Activated naive CD4-positive, alpha-beta T cell treated with anti-CD3 and anti-CD28 coated beads, Interleukin-2, amount 50 U/mL, for 72 hours (primary cell): ENCODE results near the gene KLHL1. TPM values are rescaled to one million over a fixed set of nuclear protein-coding genes. Genes with fewer than 3 reads are reported as not detected.

Experiments
- ATAC-seq, 2 donors: fragments of 150-1000 bp; cut with Tn5 transposase; 2 replicates each; pipeline ENCODE4 v1.10.0; 2021; ENCODE audit warnings: mild to moderate bottlenecking in 2 of 2, moderate library complexity in 2 of 2
- DNase-seq, 2 donors: peaks; one replicate each; pipeline ENCODE4 v3.0.0; 2021 to 2022; ENCODE audit warnings: low spot score in 2 of 2
- H3K27ac Mint-ChIP-seq, 2 donors: one replicate each; pipeline ENCODE4 v1.8.0; 2022; ENCODE audit warnings: mild to moderate bottlenecking in 2 of 2, mixed read lengths in 2 of 2
- H3K36me3 Mint-ChIP-seq, 2 donors: one replicate each; pipeline ENCODE4 v1.8.0; 2022; ENCODE audit warnings: mixed read lengths in 2 of 2
- H3K9me3 Mint-ChIP-seq, 2 donors: one replicate each; pipeline ENCODE4 v1.8.0; 2022; ENCODE audit warnings: mixed read lengths in 2 of 2
- total RNA-seq, 2 donors: library from RNA; stranded (reverse); gene quantifications; one replicate each; pipeline ENCODE4 v1.2.3, GENCODE V29; 2022

Gene KLHL1
- total RNA-seq, 2 donors from 2014 or later: not detected

DNA sequence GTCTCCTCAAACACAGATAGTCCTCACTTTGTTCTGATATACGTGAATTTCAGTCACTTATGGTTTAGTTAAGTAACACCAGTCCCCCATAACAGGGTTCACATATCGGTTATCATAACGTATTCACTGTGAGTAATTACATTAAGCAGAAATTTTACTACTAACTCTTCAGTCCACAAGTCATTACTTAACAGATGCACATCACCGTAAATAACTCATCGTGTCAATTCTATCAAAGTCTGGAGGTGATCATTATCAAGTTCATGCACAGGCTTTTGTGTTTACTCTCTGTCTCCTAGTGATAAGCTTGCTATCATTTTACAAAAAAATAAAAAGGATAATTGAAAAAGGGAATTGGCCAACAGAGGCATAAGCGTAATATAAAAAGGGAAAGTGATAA lies 288.1 kb downstream of the KLHL1 start:
- H3K27ac Mint-ChIP-seq: no peak overlapping the region
- H3K36me3 Mint-ChIP-seq: no peaks in the 10 kb centered on the region
- H3K9me3 Mint-ChIP-seq: peaks cover 3 to 4% of the 10 kb centered on the region in 2 donors
- ATAC-seq: no peak
- no peak for DNase-seq

DNA sequence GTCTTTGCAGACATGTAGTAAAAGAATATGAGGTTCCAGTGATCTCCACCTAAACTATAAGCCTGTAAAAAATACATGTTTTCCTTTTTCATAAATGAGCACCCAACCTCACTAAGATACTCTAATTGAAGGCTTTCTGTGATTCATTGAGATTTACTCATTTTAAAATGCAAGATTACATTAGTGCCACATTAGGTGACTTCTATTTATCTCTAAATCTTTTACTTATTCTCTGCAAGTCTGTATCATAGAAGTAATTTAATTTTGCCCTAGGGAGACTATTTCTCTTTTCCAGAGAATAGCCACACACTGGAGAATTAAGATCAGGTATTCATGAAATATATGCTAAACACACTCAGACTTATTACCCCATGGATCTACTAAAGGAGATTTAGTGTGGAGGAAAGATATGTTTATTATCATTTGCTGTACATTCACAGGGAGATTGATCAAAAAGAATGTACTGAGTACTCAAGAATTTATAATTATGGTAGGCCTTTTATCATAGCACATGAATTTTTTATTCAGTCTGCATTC lies 290.9 kb downstream of the KLHL1 start:
- ATAC-seq (no peak), DNase-seq (no peak)
- Mint-ChIP-seq H3K36me3 (peaks cover 0 to 6% of the 10 kb centered on the region in 2 donors), H3K27ac (no peak overlapping the region), H3K9me3 (peaks cover 8 to 11% of the 10 kb centered on the region in 2 donors)

GRCh38 chr13:69809152-69809551 lies 299.1 kb downstream of the KLHL1 start:
- Mint-ChIP-seq H3K36me3 (peaks cover 0 to 3% of the 10 kb centered on the region in 2 donors), H3K27ac (no peak overlapping the region), H3K9me3 (peaks cover 8 to 21% of the 10 kb centered on the region in 2 donors)
- DNase-seq (no peak), ATAC-seq (no peak)

DNA sequence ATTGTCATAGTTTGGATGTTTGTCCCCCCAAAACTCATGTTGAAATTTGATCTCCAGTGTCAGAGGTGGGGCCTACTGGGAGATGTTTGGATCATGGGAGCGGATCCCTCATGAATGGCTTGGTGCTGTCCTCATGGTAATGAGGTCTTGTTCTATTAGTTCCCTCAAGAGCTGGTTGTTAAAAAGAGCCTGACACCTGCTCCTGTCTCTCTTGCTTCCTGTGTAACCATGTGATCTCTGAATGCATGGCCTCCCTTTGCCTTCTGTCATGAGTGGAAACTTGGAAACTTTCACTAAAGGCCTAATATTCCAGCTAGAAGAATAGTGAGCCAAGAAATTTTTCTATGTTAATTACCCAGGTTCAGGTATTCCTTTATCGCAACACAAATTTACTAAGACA lies 312.0 kb downstream of the KLHL1 start:
- Mint-ChIP-seq H3K9me3 (peaks cover 7 to 12% of the 10 kb centered on the region in 2 donors), H3K36me3 (no peaks in the 10 kb centered on the region), H3K27ac (no peak overlapping the region)
- ATAC-seq (no peak), DNase-seq (no peak)

DNA sequence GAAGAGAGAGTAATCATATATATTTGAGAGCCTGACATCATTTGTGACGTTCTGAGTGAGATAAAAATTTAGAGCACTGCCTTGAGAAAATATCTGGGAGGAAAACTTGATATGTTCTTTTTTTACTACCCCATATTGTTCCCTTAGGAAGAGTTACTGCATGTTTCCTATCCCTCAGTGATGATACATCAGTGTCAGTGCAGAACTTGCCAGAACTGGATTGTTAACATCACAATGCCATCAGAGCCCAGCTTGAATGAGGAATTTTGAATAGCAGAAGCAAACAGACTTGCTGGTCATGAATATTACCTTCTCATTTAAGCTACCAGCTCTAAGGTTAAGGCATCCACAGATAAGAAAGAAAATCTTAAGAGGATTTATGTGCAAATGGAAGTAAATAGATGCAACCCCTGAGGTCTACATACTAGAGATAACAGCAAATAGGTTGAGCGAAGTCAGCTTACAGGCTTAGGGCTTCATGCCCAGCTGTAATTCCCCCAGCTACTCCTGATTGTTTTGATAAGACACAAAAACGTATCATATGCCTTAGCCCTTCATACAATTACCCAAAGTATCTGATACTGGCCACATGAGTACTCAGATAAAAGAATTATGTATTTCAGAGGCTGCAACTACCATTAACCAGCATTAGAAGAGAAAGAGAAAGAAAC lies 314.3 kb downstream of the KLHL1 start:
- ATAC-seq (no peak), DNase-seq (no peak)
- Mint-ChIP-seq H3K27ac (no peak overlapping the region), H3K36me3 (no peaks in the 10 kb centered on the region), H3K9me3 (peaks cover 9 to 10% of the 10 kb centered on the region in 2 donors)

GRCh38 chr13:69776937-69777336 lies 331.3 kb downstream of the KLHL1 start:
- peaks cover 0 to under 1% of the 10 kb centered on the region in 2 donors for H3K36me3 Mint-ChIP-seq
- no peak overlapping the region for H3K27ac Mint-ChIP-seq
- peaks cover 4 to 6% of the 10 kb centered on the region in 2 donors for H3K9me3 Mint-ChIP-seq
- ATAC-seq (no peak), DNase-seq (no peak)

DNA sequence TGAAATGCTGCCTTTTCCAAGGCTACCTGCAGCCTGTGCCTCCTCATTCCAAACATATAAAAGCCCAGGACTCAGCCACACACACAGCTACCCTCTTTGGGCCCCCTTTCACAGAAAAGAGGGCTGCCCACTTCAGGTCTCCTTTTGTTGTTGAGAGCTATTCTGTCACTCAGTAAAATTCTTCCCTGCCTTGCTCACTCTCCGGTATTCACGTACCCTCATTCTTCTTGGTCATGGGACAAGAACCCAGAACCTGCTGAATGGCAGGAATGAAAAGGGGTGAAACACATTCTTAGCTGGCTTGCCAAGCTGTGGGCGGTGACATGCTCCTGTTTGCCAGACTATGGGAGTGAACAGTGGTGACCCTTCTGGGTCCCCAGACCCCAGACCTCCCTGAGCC lies 338.6 kb downstream of the KLHL1 start:
- no peak for ATAC-seq
- Mint-ChIP-seq H3K9me3 (peaks cover 5 to 7% of the 10 kb centered on the region in 2 donors), H3K36me3 (no peaks in the 10 kb centered on the region), H3K27ac (no peak overlapping the region)
- DNase-seq: no peak

GRCh38 chr13:69761581-69761980 lies 346.7 kb downstream of the KLHL1 start:
- H3K36me3 Mint-ChIP-seq: no peaks in the 10 kb centered on the region
- DNase-seq (no peak), ATAC-seq (no peak)
- H3K27ac Mint-ChIP-seq: no peak overlapping the region
- H3K9me3 Mint-ChIP-seq: peaks cover 0 to 4% of the 10 kb centered on the region in 2 donors

- no peaks in the 10 kb centered on the region for H3K36me3 Mint-ChIP-seq
- H3K27ac Mint-ChIP-seq: no peak overlapping the region
- DNase-seq: no peak
- no peak for ATAC-seq
- peaks cover 10 to 11% of the 10 kb centered on the region in 2 donors for H3K9me3 Mint-ChIP-seq
Measured at GRCh38 chr13:69755101-69755500, 353.2 kb downstream of the KLHL1 start.

DNA sequence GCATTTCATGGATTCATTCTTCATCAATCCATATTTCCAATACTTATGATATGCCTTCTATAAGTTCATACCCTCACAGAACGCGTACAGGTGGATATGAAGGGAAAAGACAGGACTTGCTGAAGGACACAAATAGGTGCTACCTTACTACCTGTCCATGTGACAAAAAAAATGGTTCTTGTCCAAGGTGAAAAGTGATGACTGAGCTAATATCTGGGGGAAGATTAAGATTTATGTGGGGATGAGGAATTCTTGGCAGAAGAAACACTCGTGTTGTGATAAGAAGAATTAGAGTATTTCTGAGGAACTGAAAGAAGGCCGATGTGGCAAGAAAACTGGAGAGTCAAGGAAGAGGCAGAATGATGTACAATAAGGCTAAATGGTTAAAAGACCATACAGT lies 357.0 kb downstream of the KLHL1 start:
- DNase-seq (no peak), ATAC-seq (no peak)
- H3K27ac Mint-ChIP-seq: no peak overlapping the region
- H3K9me3 Mint-ChIP-seq: peaks cover 11 to 20% of the 10 kb centered on the region in 2 donors
- no peaks in the 10 kb centered on the region for H3K36me3 Mint-ChIP-seq

GRCh38 chr13:69737129-69737935 lies 370.9 kb downstream of the KLHL1 start:
- DNase-seq: no peak
- Mint-ChIP-seq H3K9me3 (peaks cover 15 to 16% of the 10 kb centered on the region in 2 donors), H3K36me3 (no peaks in the 10 kb centered on the region), H3K27ac (no peak overlapping the region)
- ATAC-seq: no peak

GRCh38 chr13:69721631-69722030 lies 386.6 kb downstream of the KLHL1 start:
- ATAC-seq: no peak
- H3K36me3 Mint-ChIP-seq: no peaks in the 10 kb centered on the region
- no peak overlapping the region for H3K27ac Mint-ChIP-seq
- H3K9me3 Mint-ChIP-seq: peaks cover 7 to 9% of the 10 kb centered on the region in 2 donors
- no peak for DNase-seq

DNA sequence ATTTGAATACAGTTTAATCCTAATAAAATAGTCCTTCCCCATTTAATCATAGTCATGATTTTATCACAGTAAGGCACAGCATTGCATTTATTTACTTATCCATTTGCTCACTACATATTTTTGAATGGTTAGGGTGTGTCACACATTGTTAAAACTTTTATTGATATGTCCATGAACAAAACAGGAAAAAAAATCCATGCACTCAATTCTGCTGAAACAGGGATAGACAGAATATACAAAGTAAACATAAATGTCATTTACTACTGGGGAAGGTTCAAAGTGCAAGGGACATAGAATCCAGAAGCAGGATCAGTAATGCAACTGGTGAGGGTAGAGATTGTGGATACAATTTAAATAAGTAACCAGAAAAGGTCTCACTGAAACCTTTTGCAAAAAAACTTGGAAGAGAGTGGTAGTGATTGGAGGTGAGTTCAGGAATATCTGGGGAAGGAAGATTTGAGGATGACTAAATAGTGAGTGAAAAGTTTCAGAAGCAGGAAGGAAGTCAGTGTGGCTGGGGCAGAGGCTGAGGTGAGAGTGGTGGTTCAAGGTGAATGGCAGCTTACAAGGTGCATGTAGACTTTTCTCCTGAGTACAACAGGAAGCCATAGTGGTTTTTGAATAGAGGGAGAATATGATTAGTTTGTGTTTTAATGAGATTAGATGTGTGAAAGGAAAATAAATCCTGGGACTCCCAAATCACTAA lies 387.8 kb downstream of the KLHL1 start:
- peaks cover 7 to 9% of the 10 kb centered on the region in 2 donors for H3K9me3 Mint-ChIP-seq
- H3K27ac Mint-ChIP-seq: no peak overlapping the region
- no peaks in the 10 kb centered on the region for H3K36me3 Mint-ChIP-seq
- ATAC-seq: no peak
- no peak for DNase-seq

GRCh38 chr13:69706807-69707206 lies 401.4 kb downstream of the KLHL1 start:
- no peak for DNase-seq
- ATAC-seq: no peak
- Mint-ChIP-seq H3K36me3 (no peaks in the 10 kb centered on the region), H3K9me3 (peaks cover 5% of the 10 kb centered on the region in 2 donors), H3K27ac (no peak overlapping the region)

DNA sequence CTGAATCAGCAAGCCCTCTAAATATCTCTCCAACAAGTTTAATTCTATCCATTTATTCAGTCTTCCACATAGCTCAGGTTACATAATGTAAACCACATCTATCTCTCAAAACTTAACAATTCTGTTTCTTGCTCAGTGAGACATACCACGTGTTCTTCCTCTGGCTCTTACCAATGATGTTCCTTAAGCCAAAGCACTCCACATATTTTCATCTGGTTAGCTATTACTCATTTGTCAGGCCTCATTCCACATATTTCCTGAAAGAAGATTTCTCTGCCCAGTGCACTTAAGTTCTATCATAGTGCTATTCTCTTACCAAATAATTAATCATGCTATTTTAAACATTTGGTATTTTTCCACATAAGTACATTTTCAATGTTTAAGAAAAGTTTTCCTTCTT lies 403.9 kb downstream of the KLHL1 start:
- H3K36me3 Mint-ChIP-seq: no peaks in the 10 kb centered on the region
- no peak for DNase-seq
- ATAC-seq: no peak
- H3K27ac Mint-ChIP-seq: no peak overlapping the region
- peaks cover 5% of the 10 kb centered on the region in 2 donors for H3K9me3 Mint-ChIP-seq

DNA sequence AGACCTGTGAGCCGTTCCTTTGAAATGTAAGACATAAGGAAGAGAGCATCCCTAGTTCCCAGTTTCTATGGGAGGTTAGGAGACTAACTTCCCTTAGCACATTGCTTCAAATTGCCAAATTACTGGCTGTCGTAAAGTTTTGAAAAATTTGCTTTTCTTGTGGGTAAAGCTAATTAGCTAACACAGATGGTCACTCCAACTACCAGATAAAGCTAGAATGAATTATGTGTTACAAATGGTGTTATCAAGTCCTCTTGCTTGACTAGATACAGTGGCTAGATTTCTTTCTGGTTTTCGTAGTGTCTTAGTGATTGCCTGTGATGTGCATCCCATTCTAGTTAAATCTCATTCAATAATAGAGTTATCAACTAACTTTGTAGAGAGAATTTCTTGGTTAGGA lies 417.3 kb downstream of the KLHL1 start:
- Mint-ChIP-seq H3K9me3 (peaks cover 5% of the 10 kb centered on the region in 2 donors), H3K27ac (no peak overlapping the region), H3K36me3 (no peaks in the 10 kb centered on the region)
- DNase-seq (no peak), ATAC-seq (no peak)
